DOHH2 (cell line): ENCODE results near the gene ENTPD5.

ENCODE experiments used
- CTCF ChIP-seq: fragments of 200-600 bp; sonication (generic); IDR thresholded peaks from one replicate; pipeline ENCODE4 v1.5.1; 2014; ENCODE audit warnings: antibody characterized with exemption, mild to moderate bottlenecking, low read depth, low read length; ENCODE audit not compliant: poor library complexity, severe bottlenecking
- EZH2phosphoT487 ChIP-seq: fragments of 200-600 bp; sonication (generic); IDR thresholded peaks from 2 replicates; pipeline ENCODE4 v1.6.1; 2017; ENCODE audit warnings: borderline replicate concordance, mild to moderate bottlenecking, antibody characterized with exemption, low read length, moderate library complexity, mixed read lengths

- TF ChIP-seq CTCF (no peak), EZH2phosphoT487 (no peak)
Measured at GRCh38 chr14:73944432-73945158, 74.5 kb downstream of the ENTPD5 start.
